IgD-negative memory B cell (primary cell): ENCODE data around the gene IL17A. TPM values are rescaled to one million over a fixed set of nuclear protein-coding genes. Genes with fewer than 3 reads are reported as not detected.
"Not testable (repeated sequence)": the region's sequence is repeated elsewhere in the genome, so short reads cannot be mapped to it uniquely, and the experiment has no call there.

ENCODE experiments used
- H3K27ac Mint-ChIP-seq, 3 donors: one replicate each; pipeline ENCODE4 v1.8.0; 2020 to 2022; ENCODE audit warnings: mild to moderate bottlenecking in 3 of 3, mixed read lengths in 3 of 3, moderate library complexity in 1 of 3
- H3K27me3 Mint-ChIP-seq: one replicate; pipeline ENCODE4 v1.8.0; 2021; ENCODE audit warnings: mixed read lengths
- H3K36me3 Mint-ChIP-seq: one replicate; pipeline ENCODE4 v1.8.0; 2020; ENCODE audit warnings: mild to moderate bottlenecking, mixed read lengths
- H3K4me1 Mint-ChIP-seq, 3 donors: one replicate each; pipeline ENCODE4 v1.8.0; 2020 to 2022; ENCODE audit warnings: mixed read lengths in 3 of 3, mild to moderate bottlenecking in 1 of 3
- H3K4me3 Mint-ChIP-seq, 4 donors: one replicate each; pipeline ENCODE4 v1.8.0; 2020 to 2022; ENCODE audit warnings: mild to moderate bottlenecking in 4 of 4, mixed read lengths in 4 of 4, moderate library complexity in 3 of 4
- H3K9me3 Mint-ChIP-seq, 3 donors: one replicate each; pipeline ENCODE4 v1.8.0; 2020 to 2021; ENCODE audit warnings: mixed read lengths in 3 of 3, mild to moderate bottlenecking in 1 of 3
- polyA plus RNA-seq: library from polyadenylated mRNA; unstranded; fragments of 300-500 nt; fragmentation: Illumina TruSeq; gene quantifications from one replicate; pipeline ENCODE4 v1.2.3, GENCODE V29; 2021

Gene IL17A
- polyA plus RNA-seq, 1 donor from 2014 or later: not detected

DNA sequence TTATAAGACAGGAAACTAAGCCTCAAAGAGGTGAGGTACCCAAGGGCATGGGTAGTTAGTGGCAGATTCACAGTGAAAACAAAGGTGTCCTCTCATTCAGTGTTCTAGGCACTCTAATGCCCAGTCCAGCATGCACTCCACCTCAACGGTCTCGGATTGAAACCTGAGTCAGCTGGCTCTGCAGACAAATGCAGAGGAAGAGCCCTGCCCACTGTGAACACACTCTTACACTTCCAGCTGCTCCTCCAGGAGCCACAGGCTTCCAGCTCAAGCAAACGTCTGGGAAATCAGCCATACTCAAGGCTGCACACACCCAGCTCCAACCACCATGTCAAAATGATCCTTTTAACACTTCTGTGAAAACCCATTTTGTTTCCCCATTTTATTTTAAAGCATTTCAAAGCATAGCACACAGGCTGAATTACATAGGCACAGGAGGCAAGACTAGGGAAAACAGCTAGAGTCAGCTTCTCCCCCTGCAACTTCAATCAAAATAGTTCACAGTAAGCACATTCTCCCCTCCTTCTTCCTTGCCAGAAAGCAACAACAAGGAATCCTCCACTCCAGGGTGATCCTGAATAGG lies 3.0 kb upstream of the IL17A start:
- no peaks in the 10 kb centered on the region for H3K9me3 Mint-ChIP-seq
- H3K4me3 Mint-ChIP-seq: no peak overlapping the region
- H3K27me3 Mint-ChIP-seq: peaks cover 21% of the 10 kb centered on the region
- H3K36me3 Mint-ChIP-seq: no peaks in the 10 kb centered on the region
- no peak overlapping the region for H3K27ac Mint-ChIP-seq
- no peaks in the 10 kb centered on the region for H3K4me1 Mint-ChIP-seq

- Mint-ChIP-seq H3K9me3 (no peaks in the 10 kb centered on the region), H3K4me1 (no peaks in the 10 kb centered on the region), H3K27ac (no peak overlapping the region), H3K36me3 (no peaks in the 10 kb centered on the region), H3K4me3 (no peak overlapping the region), H3K27me3 (peaks cover 15% of the 10 kb centered on the region)
These were observed 305 bp downstream of the IL17A start for GRCh38 chr6:52186480-52186879.

DNA sequence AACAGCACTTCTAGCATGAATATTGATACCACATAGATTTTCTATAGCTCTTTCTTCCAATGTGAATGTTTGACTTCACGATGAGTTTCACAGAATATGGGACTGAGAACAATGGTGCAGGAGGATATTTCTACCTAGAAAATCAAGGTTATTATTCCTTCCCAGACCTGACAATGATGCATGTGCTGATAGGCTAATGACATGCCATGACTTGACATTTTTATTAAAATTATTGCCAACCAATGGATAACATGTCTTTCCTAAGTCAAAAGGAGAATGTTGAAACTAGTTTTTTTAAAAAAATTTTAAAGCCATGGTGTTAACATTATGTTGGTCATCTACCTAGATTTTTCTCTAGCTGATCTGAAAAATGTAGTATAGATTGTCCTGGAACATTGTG lies 923 bp downstream of the IL17A start:
- Mint-ChIP-seq H3K4me1 (no peaks in the 10 kb centered on the region), H3K9me3 (no peaks in the 10 kb centered on the region), H3K4me3 (no peak overlapping the region), H3K27ac (no peak overlapping the region), H3K27me3 (peaks cover 15% of the 10 kb centered on the region), H3K36me3 (no peaks in the 10 kb centered on the region)

DNA sequence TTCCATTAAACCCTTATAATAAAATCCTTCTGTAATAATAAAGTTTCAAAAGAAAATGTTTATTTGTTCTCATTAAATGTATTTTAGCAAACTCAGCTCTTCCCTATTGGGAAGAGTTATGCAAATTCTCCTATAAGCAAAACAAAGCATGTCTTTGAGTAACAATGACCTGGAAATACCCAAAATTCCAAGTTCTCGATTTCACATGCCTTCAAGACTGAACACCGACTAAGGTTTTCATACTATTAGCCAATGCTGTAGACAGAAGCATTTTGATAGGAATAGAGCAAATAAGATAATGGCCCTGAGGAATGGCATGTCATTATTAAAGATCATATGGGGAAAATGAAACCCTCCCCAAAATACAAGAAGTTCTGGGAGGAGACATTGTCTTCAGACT lies 3.8 kb downstream of the IL17A start:
- H3K27ac Mint-ChIP-seq: no peak overlapping the region
- H3K9me3 Mint-ChIP-seq: no peaks in the 10 kb centered on the region
- H3K4me1 Mint-ChIP-seq: no peaks in the 10 kb centered on the region
- H3K4me3 Mint-ChIP-seq: no peak overlapping the region
- no peaks in the 10 kb centered on the region for H3K36me3 Mint-ChIP-seq
- H3K27me3 Mint-ChIP-seq: peaks cover 6% of the 10 kb centered on the region

DNA sequence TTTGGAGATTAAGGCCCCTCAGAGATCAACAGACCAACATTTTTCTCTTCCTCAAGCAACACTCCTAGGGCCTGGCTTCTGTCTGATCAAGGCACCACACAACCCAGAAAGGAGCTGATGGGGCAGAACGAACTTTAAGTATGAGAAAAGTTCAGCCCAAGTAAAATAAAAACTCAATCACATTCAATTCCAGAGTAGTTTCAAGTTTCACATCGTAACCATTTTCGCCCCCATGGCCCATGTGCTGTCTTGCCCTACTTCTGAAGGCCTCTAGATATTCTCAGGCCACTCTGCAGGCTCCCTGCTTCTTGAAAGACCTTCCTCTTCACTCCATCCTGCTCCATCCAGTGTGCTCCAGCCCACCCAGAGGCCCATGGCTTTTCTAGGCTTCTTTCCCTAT lies 4.2 kb downstream of the IL17A start:
- no peak overlapping the region for H3K4me3 Mint-ChIP-seq
- H3K9me3 Mint-ChIP-seq: no peaks in the 10 kb centered on the region
- no peaks in the 10 kb centered on the region for H3K4me1 Mint-ChIP-seq
- H3K36me3 Mint-ChIP-seq: no peaks in the 10 kb centered on the region
- no peak overlapping the region for H3K27ac Mint-ChIP-seq
- H3K27me3 Mint-ChIP-seq: peaks cover 5% of the 10 kb centered on the region

GRCh38 chr6:52191824-52192223 lies 5.6 kb downstream of the IL17A start:
- Mint-ChIP-seq H3K9me3 (no peaks in the 10 kb centered on the region), H3K36me3 (no peaks in the 10 kb centered on the region), H3K27me3 (peaks cover 1% of the 10 kb centered on the region), H3K4me1 (no peaks in the 10 kb centered on the region), H3K27ac (no peak overlapping the region), H3K4me3 (no peak overlapping the region)

- Mint-ChIP-seq H3K9me3 (peaks cover 3 to 12% (median 6%) of the 10 kb centered on the region in 3 donors), H3K36me3 (peaks cover 2% of the 10 kb centered on the region), H3K27me3 (peaks cover 2% of the 10 kb centered on the region), H3K4me1 (peaks cover 0 to 1% (median 0%) of the 10 kb centered on the region in 3 donors), H3K4me3 (no peak overlapping the region), H3K27ac (no peak overlapping the region)
These were observed 9.7 kb downstream of the IL17A start for GRCh38 chr6:52195886-52196285.

GRCh38 chr6:52200088-52200487 lies 13.9 kb downstream of the IL17A start:
- peaks cover 10 to 19% (median 12%) of the 10 kb centered on the region in 3 donors for H3K9me3 Mint-ChIP-seq
- not testable (repeated sequence) for H3K4me1 Mint-ChIP-seq, H3K27me3 Mint-ChIP-seq, H3K4me3 Mint-ChIP-seq, H3K27ac Mint-ChIP-seq, H3K36me3 Mint-ChIP-seq

- Mint-ChIP-seq H3K27ac (no peak overlapping the region), H3K36me3 (peaks cover 2% of the 10 kb centered on the region), H3K4me3 (no peak overlapping the region), H3K27me3 (peaks cover 5% of the 10 kb centered on the region), H3K4me1 (peaks cover 0 to 2% (median 0%) of the 10 kb centered on the region in 3 donors), H3K9me3 (peaks cover 10 to 19% (median 12%) of the 10 kb centered on the region in 3 donors)
These were observed 14.9 kb downstream of the IL17A start for GRCh38 chr6:52201046-52201445.

GRCh38 chr6:52201493-52201892 lies 15.3 kb downstream of the IL17A start:
- Mint-ChIP-seq H3K4me1 (peaks cover 0 to 2% (median 0%) of the 10 kb centered on the region in 3 donors), H3K9me3 (peaks cover 10 to 19% (median 12%) of the 10 kb centered on the region in 3 donors), H3K27me3 (peaks cover 5% of the 10 kb centered on the region), H3K36me3 (peaks cover 2% of the 10 kb centered on the region), H3K4me3 (peak overlapping the region in 1 of 4 donors; percentile 55), H3K27ac (no peak overlapping the region)

GRCh38 chr6:52207066-52207465 lies 20.9 kb downstream of the IL17A start:
- Mint-ChIP-seq H3K27me3 (peaks cover 9% of the 10 kb centered on the region), H3K27ac (no peak overlapping the region), H3K4me3 (no peak overlapping the region), H3K4me1 (peaks cover 0 to 1% (median 0%) of the 10 kb centered on the region in 3 donors), H3K36me3 (no peaks in the 10 kb centered on the region), H3K9me3 (peaks cover 0 to 2% (median 0%) of the 10 kb centered on the region in 3 donors)

GRCh38 chr6:52208612-52209011 lies 22.4 kb downstream of the IL17A start:
- Mint-ChIP-seq H3K9me3 (peaks cover 0 to 2% (median 0%) of the 10 kb centered on the region in 3 donors), H3K27me3 (peaks cover 7% of the 10 kb centered on the region), H3K4me3 (no peak overlapping the region), H3K4me1 (no peaks in the 10 kb centered on the region), H3K27ac (no peak overlapping the region), H3K36me3 (no peaks in the 10 kb centered on the region)

GRCh38 chr6:52209770-52210169 lies 23.6 kb downstream of the IL17A start:
- H3K27me3 Mint-ChIP-seq: peaks cover 7% of the 10 kb centered on the region
- H3K36me3 Mint-ChIP-seq: no peaks in the 10 kb centered on the region
- no peaks in the 10 kb centered on the region for H3K4me1 Mint-ChIP-seq
- no peak overlapping the region for H3K4me3 Mint-ChIP-seq
- H3K9me3 Mint-ChIP-seq: peaks cover 0 to under 1% (median 0%) of the 10 kb centered on the region in 3 donors
- H3K27ac Mint-ChIP-seq: no peak overlapping the region

- H3K27ac Mint-ChIP-seq: no peak overlapping the region
- peaks cover 7% of the 10 kb centered on the region for H3K27me3 Mint-ChIP-seq
- no peaks in the 10 kb centered on the region for H3K9me3 Mint-ChIP-seq
- no peaks in the 10 kb centered on the region for H3K4me1 Mint-ChIP-seq
- H3K36me3 Mint-ChIP-seq: no peaks in the 10 kb centered on the region
- H3K4me3 Mint-ChIP-seq: no peak overlapping the region
These were observed 24.1 kb downstream of the IL17A start for GRCh38 chr6:52210227-52210626.

DNA sequence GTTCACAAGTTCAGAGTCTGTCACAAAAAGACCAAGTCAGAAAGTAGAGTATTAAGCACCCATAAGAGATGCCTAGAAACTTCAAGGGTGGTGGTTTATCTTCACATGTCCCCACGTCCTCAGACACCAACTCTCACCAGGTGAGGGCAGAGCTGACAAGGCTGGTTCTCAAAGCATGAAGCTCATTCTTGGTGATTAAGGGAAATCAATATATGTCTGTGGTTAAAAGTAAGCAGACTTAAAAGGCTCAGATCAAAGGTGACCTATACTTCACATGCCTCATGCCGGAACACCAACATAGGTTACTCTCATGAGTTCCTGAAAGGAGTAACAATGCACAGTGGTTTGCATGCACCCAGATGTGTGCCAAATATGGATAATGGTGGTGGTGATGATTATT lies 27.0 kb downstream of the IL17A start:
- no peak overlapping the region for H3K4me3 Mint-ChIP-seq
- no peaks in the 10 kb centered on the region for H3K4me1 Mint-ChIP-seq
- H3K27me3 Mint-ChIP-seq: peaks cover 6% of the 10 kb centered on the region
- no peaks in the 10 kb centered on the region for H3K9me3 Mint-ChIP-seq
- H3K36me3 Mint-ChIP-seq: no peaks in the 10 kb centered on the region
- no peak overlapping the region for H3K27ac Mint-ChIP-seq

DNA sequence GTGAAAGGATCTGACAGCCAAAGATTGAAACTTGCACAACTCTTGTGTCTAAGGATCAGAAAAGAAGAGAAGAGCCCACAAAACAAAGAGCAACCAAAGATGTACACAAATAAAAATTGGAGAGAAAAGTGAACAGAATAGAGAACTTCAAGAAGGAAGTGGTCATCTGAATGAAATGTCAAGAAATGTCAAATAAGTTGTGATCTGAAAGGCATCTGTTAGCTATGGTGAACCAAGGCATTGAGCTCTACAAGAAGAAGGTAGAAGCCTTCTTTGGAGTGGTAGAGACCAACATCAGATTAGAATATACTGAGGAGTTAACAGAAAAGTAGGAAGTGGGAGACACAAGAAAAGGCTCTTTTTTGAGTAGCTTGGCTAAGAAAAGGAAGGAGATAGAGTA lies 29.6 kb downstream of the IL17A start:
- Mint-ChIP-seq H3K27ac (no peak overlapping the region), H3K4me1 (no peaks in the 10 kb centered on the region), H3K9me3 (no peaks in the 10 kb centered on the region), H3K4me3 (no peak overlapping the region), H3K27me3 (peaks cover 4% of the 10 kb centered on the region), H3K36me3 (no peaks in the 10 kb centered on the region)
